A172 (cell line): ENCODE measurements around the gene OR51A7. TPM values are rescaled to one million over a fixed set of nuclear protein-coding genes. Genes with fewer than 3 reads are reported as not detected.
"Not testable (repeated sequence)": the region's sequence is repeated elsewhere in the genome, so short reads cannot be mapped to it uniquely, and the experiment has no call there.

Experiments used
- DNase-seq: peaks from one replicate; pipeline ENCODE4 v3.0.0-alpha.2; 2015; ENCODE audit warnings: low spot score
- total RNA-seq: library from RNA; depleted of rRNA; stranded (reverse); fragments of >200 nt; shearing (Covaris generic); gene quantifications from 2 replicates; pipeline ENCODE4 v1.2.3, GENCODE V29; 2014; rRNA removed

Gene OR51A7
- total RNA-seq, 1 experiment from 2014 or later: not detected

DNA sequence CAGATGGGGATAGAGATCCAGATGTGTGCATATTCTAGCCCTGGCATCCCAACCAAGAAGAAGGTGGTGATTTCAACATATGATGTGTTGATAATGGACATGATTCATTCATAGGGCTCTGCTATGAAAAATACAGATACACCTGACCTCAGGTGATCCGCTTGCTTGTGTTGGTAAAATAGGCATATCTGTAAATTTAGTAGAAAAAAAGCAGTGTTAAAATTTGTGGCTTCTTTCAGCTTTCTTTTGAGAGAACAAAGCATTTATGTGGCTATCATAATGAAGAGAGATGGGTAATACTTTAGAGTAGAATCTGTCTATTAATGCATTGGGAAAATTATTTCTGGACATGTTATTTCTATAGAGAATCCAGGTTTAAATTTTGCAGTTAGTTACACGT, 52.0 kb downstream of the OR51A7 start, which contains the start of gene OR51A2:
Gene OR51A2 (minus strand): TSS at position 101 of the 400 bp plus-strand sequence. CDS start 0 bp downstream, at position 101.
- DNase-seq: not testable (repeated sequence)

DNA sequence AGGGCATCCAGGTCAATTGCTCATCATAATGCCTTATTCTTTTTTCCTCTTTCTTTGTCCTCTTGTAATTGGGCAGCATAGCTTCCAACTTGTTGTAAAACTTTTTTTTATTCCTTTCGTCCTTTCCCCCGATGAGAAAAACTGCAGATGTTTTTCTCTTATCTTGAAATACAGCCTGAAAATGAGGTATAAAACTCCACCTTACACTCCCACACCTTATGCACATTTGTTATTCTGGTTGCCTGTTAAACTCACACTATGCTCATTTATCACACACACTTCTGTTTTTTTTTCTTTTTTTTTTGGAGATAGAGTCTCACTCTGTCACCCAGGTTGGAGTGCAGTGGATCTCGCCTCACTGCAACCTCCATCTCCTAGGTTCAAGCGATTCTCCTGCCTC, 53.8 kb downstream of the OR51A7 start:
- DNase-seq: no peak

Other genes starting within 250 kb of the OR51A7 start
- not detected in 2 replicates for gene OR51E2, start 205.9 kb upstream of the OR51A7 start, total RNA-seq
- gene MMP26, start 199.0 kb upstream of the OR51A7 start, total RNA-seq: not detected in 2 replicates
- gene OR51F1, start 133.8 kb upstream of the OR51A7 start, total RNA-seq: not detected in 2 replicates
- not detected in 2 replicates for gene OR52R1, start 99.4 kb upstream of the OR51A7 start, total RNA-seq
- gene OR51F2, start 82.5 kb upstream of the OR51A7 start, total RNA-seq: not detected in 2 replicates
- gene OR51S1, start 54.6 kb upstream of the OR51A7 start, total RNA-seq: not detected in 2 replicates
- not detected in 2 replicates for gene OR51T1, start 21.9 kb upstream of the OR51A7 start, total RNA-seq
- gene OR51G2, start 15.6 kb downstream of the OR51A7 start, total RNA-seq: 0.50 TPM in 1 of 2 replicates, not detected in the other
- gene OR51G1, start 20.6 kb downstream of the OR51A7 start, total RNA-seq: not detected in 2 replicates
- not detected in 2 replicates for gene OR51A4, start 43.8 kb downstream of the OR51A7 start, total RNA-seq
- not detected in 2 replicates for gene OR51A2, start 51.9 kb downstream of the OR51A7 start, total RNA-seq
- not detected in 2 replicates for gene OR51L1, start 91.1 kb downstream of the OR51A7 start, total RNA-seq
- gene OR52J3, start 142.7 kb downstream of the OR51A7 start, total RNA-seq: not detected in 2 replicates
- gene OR52E2, start 155.8 kb downstream of the OR51A7 start, total RNA-seq: not detected in 2 replicates
- gene OR52E1, start 165.8 kb downstream of the OR51A7 start, total RNA-seq: not detected in 2 replicates
- gene OR52A5, start 234.6 kb downstream of the OR51A7 start, total RNA-seq: not detected in 2 replicates